B cell (primary cell): Measurements from ENCODE around the gene STAM. TPM values are rescaled to one million over a fixed set of nuclear protein-coding genes. Genes with fewer than 3 reads are reported as not detected.

ENCODE experiments used
- ATAC-seq: fragments of 200-7000 bp; cut with Tn5 transposase; one replicate; pipeline ENCODE4 v1.10.0; 2021; ENCODE audit warnings: low read depth, mild to moderate bottlenecking, moderate number of reproducible peaks, moderate library complexity
- CTCF ChIA-PET: fragments of 350-600 bp; sonication (Branson Sonifier 250); formaldehyde crosslinking; loops from one replicate; lab custom pipeline; 2021; ENCODE audit warnings: antibody characterized with exemption, inconsistent platforms; lab: Charles Lee
- POLR2A ChIA-PET: fragments of 350-600 bp; sonication (Branson Sonifier 250); formaldehyde crosslinking; loops from one replicate; lab custom pipeline; 2021; ENCODE audit warnings: antibody characterized with exemption; lab: Charles Lee
- DNase-seq: peaks from one replicate; pipeline ENCODE4 v3.0.0; 2013
- H2AFZ ChIP-seq: 2 replicates; pipeline ENCODE4 v1.6.1; 2012; ENCODE audit warnings: mild to moderate bottlenecking, low read depth, low read length; ENCODE audit not compliant: insufficient read depth, poor library complexity, severe bottlenecking
- H3K27ac ChIP-seq, 2 donors: 1 replicate in 1 of 2; 2 replicates in 1 of 2; pipeline ENCODE4 v1.5.1; 2012 to 2013; ENCODE audit warnings: low read length in 2 of 2, mild to moderate bottlenecking in 2 of 2, moderate library complexity in 1 of 2
- H3K27me3 ChIP-seq, 4 experiments: fragments of 200-600 bp in 1 of 4; sonication (generic) in 1 of 4; replicated peaks in 1 of 4; 1 replicate in 2 of 4; 2 replicates in 2 of 4; pipeline versions ENCODE4 v1.6.1 to v1.7.0; 2013 to 2016; ENCODE audit warnings: low read length in 3 of 4, mild to moderate bottlenecking in 2 of 4, mixed read lengths in 1 of 4, moderate library complexity in 1 of 4; ENCODE audit not compliant: insufficient read depth in 4 of 4, control insufficient read depth in 3 of 4; ENCODE audit errors: control extremely low read depth in 1 of 4
- H3K36me3 ChIP-seq, 2 experiments: replicated peaks in 1 of 2; 1 replicate in 1 of 2; 2 replicates in 1 of 2; pipeline versions ENCODE4 v1.6.1 to v1.7.1; 2013; ENCODE audit warnings: low read length in 1 of 2; ENCODE audit not compliant: insufficient read depth in 2 of 2, control insufficient read depth in 1 of 2; ENCODE audit errors: control extremely low read depth in 1 of 2, extremely low read depth in 1 of 2
- H3K4me1 ChIP-seq, 2 donors: fragments of 200-600 bp in 1 of 2; sonication (generic) in 1 of 2; 1 replicate in 1 of 2; 2 replicates in 1 of 2; pipeline versions ENCODE4 v1.5.1 to v1.6.1; 2013 to 2017; ENCODE audit warnings: low read length in 2 of 2; ENCODE audit not compliant: control insufficient read depth in 2 of 2, insufficient read depth in 2 of 2
- H3K4me2 ChIP-seq: replicated peaks from 2 replicates; pipeline ENCODE3; 2012; ENCODE audit warnings: mild to moderate bottlenecking, low read depth, low read length; ENCODE audit not compliant: poor library complexity, severe bottlenecking
- H3K4me3 ChIP-seq, 5 experiments: fragments of 200-600 bp in 1 of 5; sonication (generic) in 1 of 5; 1 replicate in 3 of 5; 2 replicates in 2 of 5; pipeline versions ENCODE4 v1.5.1 to v1.7.0; 2011 to 2016; ENCODE audit warnings: low read length in 4 of 5, mild to moderate bottlenecking in 4 of 5, low read depth in 2 of 5, control low read depth in 1 of 5, moderate library complexity in 1 of 5; ENCODE audit not compliant: insufficient read depth in 1 of 5; ENCODE audit errors: control extremely low read depth in 1 of 5, extremely low read depth in 1 of 5
- H3K79me2 ChIP-seq: fragments of 200-600 bp; sonication (generic); one replicate; pipeline ENCODE4 v1.6.0; 2016; ENCODE audit warnings: low read length; ENCODE audit not compliant: control insufficient read depth, insufficient read depth
- H3K9ac ChIP-seq: fragments of 200-600 bp; sonication (generic); 2 replicates; pipeline ENCODE4 v1.6.1; 2017; ENCODE audit warnings: mild to moderate bottlenecking, low read length, moderate library complexity
- H3K9me3 ChIP-seq, 3 donors: one replicate each; pipeline versions ENCODE4 v1.6.1 to v1.7.1; 2013; ENCODE audit warnings: low read length in 2 of 3; ENCODE audit not compliant: control insufficient read depth in 2 of 3, insufficient read depth in 1 of 3; ENCODE audit errors: control extremely low read depth in 1 of 3
- H4K20me1 ChIP-seq: 2 replicates; pipeline ENCODE4 v1.6.0; 2012; ENCODE audit warnings: mild to moderate bottlenecking, low read length; ENCODE audit not compliant: insufficient read depth, control insufficient read depth, poor library complexity, severe bottlenecking
- H3K27ac Mint-ChIP-seq: one replicate; pipeline ENCODE4 v1.8.0; 2021; ENCODE audit warnings: mixed read lengths
- H3K27me3 Mint-ChIP-seq: one replicate; pipeline ENCODE4 v1.8.0; 2021; ENCODE audit warnings: mixed read lengths
- H3K4me1 Mint-ChIP-seq: one replicate; pipeline ENCODE4 v1.8.0; 2021; ENCODE audit warnings: mixed read lengths
- H3K4me3 Mint-ChIP-seq: one replicate; pipeline ENCODE4 v1.8.0; 2021; ENCODE audit warnings: mixed read lengths
- H3K9me3 Mint-ChIP-seq: one replicate; pipeline ENCODE4 v1.8.0; 2022; ENCODE audit warnings: mixed read lengths; ENCODE audit not compliant: insufficient read depth
- CTCF ChIP-seq: fragments of 200-600 bp; IDR thresholded peaks from one replicate; pipeline ENCODE4 v1.8.0; 2022; ENCODE audit warnings: antibody characterized with exemption, mild to moderate bottlenecking
- EZH2 ChIP-seq: IDR thresholded peaks from 2 replicates; pipeline ENCODE4 v1.6.1; 2012; ENCODE audit warnings: borderline replicate concordance, low read depth, mild to moderate bottlenecking, moderate library complexity, low read length; ENCODE audit not compliant: insufficient read depth, poor library complexity, severe bottlenecking
- WGBS: methylation state at CpG from one replicate; pipeline ENCODE4 v1.1.5; 2013; ENCODE audit warnings: missing lambda C conversion rate; ENCODE audit not compliant: insufficient coverage; 5-methylcytosine and 5-hydroxymethylcytosine counted together
- intact Hi-C: fragments of 100-400 bp; cut with micrococcal nuclease; formaldehyde crosslinking; loops from one replicate; pipeline ENCODE4 v1.10.0; 2022
- polyA plus RNA-seq: library from polyadenylated mRNA; depleted of rRNA; stranded (reverse); fragments of >200 nt; gene quantifications from 2 replicates; pipeline ENCODE4 v1.2.3, GENCODE V29; 2012
- total RNA-seq, 2 donors: library from RNA; stranded (reverse); fragments of 120-200 nt in 1 of 2; gene quantifications; 1 replicate in 1 of 2; 2 replicates in 1 of 2; pipeline versions ENCODE4 v1.2.3 to v1.2.4, GENCODE V29; 2013 to 2022

Gene STAM
- total and polyA plus RNA-seq, 2 donors (not counting 1 experiment from before 2014, with no cell fraction given), result 9.1 to 35.1 TPM

- DNase-seq (no peak), ATAC-seq (no peak)
- TF ChIP-seq EZH2 (no peak), CTCF (no peak)
- ChIA-PET CTCF (no interaction called here), POLR2A (no interaction called here)
- H3K4me1 Mint-ChIP-seq, result peaks cover 62% of the 10 kb centered on the region
- Histone ChIP-seq H4K20me1 (peaks cover 17% of the 10 kb centered on the region), H3K4me1 (peaks cover 7 to 17% of the 10 kb centered on the region in 2 donors), H3K4me2 (no peak overlapping the region), H3K27me3 (no peaks in the 10 kb centered on the region), H2AFZ (no peak overlapping the region), H3K9me3 (peaks cover 0 to 6% (median 3%) of the 10 kb centered on the region in 3 donors), H3K4me3 (no peak overlapping the region), H3K27ac (no peak overlapping the region), H3K9ac (no peak overlapping the region), H3K36me3 (no peaks in the 10 kb centered on the region), H3K79me2 (peaks cover 85% of the 10 kb centered on the region)
- intact Hi-C loops, result no loop called here
- H3K27ac Mint-ChIP-seq, result no peak overlapping the region
- no peak overlapping the region for H3K4me3 Mint-ChIP-seq
- peaks cover 3% of the 10 kb centered on the region for H3K9me3 Mint-ChIP-seq
- H3K27me3 Mint-ChIP-seq, result no peaks in the 10 kb centered on the region
Observed at GRCh38 chr10:17652585-17652984, 8.6 kb downstream of the STAM start.

- ATAC-seq (peak; percentile 31), DNase-seq (no peak)
- Histone ChIP-seq H3K27me3 (no peaks in the 10 kb centered on the region), H3K36me3 (no peaks in the 10 kb centered on the region), H3K79me2 (peaks cover 84% of the 10 kb centered on the region), H2AFZ (no peak overlapping the region), H3K27ac (peak overlapping the region; percentile 47 to 48), H4K20me1 (peaks cover 8% of the 10 kb centered on the region), H3K4me2 (peak overlapping the region; percentile 36), H3K9ac (peak overlapping the region; percentile 27), H3K9me3 (peaks cover 0 to 6% (median 0%) of the 10 kb centered on the region in 3 donors), H3K4me1 (peaks cover 7 to 11% of the 10 kb centered on the region in 2 donors), H3K4me3 (peak overlapping the region in 1 of 5 experiments; percentile 21)
- Mint-ChIP-seq H3K27ac (peak overlapping the region; percentile 11), H3K27me3 (no peaks in the 10 kb centered on the region), H3K4me1 (peaks cover 53% of the 10 kb centered on the region), H3K9me3 (no peaks in the 10 kb centered on the region), H3K4me3 (peak overlapping the region; percentile 29)
- WGBS, result no CpG with 5 or more reads among the region's 3 CpGs
- intact Hi-C loops, result loop anchor here (1.0 to 2.0 kb wide), 2 partner anchors 11 to 14 kb away; partner anchors contain the start of gene STAM
- TF ChIP-seq CTCF (no peak), EZH2 (no peak)
- CTCF ChIA-PET, result interaction anchor here (0.8 to 1.7 kb wide), 2 partner anchors 11 to 12 kb away, joined by 3 to 4 read pairs; partner anchors contain the start of gene STAM
- POLR2A ChIA-PET, result interaction anchor here (0.5 to 1.6 kb wide), 2 partner anchors 14 to 16 kb away, joined by 3 to 5 read pairs; no protein-coding TSS in a partner anchor
Observed at GRCh38 chr10:17655009-17655408, 11.1 kb downstream of the STAM start.
